ENCODE data around the gene ZNF581. TPM values are rescaled to one million over a fixed set of nuclear protein-coding genes. Genes with fewer than 3 reads are reported as not detected.

The ZNF581 gene
- total RNA-seq, 1 experiment from 2014 or later = 39.0 TPM

DNA sequence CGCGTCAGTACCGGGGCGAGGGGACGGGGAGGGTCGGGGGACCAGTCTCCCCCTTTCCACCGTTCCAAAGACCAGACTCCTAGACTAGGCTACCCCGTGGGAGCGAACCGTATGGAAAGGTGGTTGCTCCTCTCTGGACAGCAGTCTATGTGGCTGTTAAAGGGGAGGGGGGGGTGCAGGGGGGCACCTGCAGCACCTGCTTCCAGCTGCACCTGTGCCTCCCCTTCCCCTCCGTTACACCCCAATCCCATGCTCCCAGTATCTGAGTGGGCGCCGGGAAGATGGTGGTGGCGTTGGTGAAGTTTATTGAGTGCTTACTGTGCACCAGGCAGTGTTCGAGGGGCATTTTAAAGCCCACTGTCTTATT is 42.8 kb upstream of the ZNF581 start:
- Histone ChIP-seq H3K36me3 (ENCODE audit: control insufficient read depth, insufficient read depth, low read length) (no peaks in the 10 kb centered on the region; the same call in 1 of the 2 replicates), H3K9me3 (ENCODE audit: control insufficient read depth, insufficient read depth, low read depth, low read length) (no peaks in the 10 kb centered on the region), H3K4me1 (ENCODE audit: control insufficient read depth, insufficient read depth, low read length) (peaks cover 14% of the 10 kb centered on the region), H3K27ac (ENCODE audit: low read length) (peak overlapping the region; percentile 81), H3K27me3 (ENCODE audit: control insufficient read depth, insufficient read depth, low read length) (no peaks in the 10 kb centered on the region), H3K4me3 (ENCODE audit: low read depth in 2 of 2, low read length in 2 of 2) (peak overlapping the region; percentile 64 to 79)
- TF ChIP-seq, protein P1, sequence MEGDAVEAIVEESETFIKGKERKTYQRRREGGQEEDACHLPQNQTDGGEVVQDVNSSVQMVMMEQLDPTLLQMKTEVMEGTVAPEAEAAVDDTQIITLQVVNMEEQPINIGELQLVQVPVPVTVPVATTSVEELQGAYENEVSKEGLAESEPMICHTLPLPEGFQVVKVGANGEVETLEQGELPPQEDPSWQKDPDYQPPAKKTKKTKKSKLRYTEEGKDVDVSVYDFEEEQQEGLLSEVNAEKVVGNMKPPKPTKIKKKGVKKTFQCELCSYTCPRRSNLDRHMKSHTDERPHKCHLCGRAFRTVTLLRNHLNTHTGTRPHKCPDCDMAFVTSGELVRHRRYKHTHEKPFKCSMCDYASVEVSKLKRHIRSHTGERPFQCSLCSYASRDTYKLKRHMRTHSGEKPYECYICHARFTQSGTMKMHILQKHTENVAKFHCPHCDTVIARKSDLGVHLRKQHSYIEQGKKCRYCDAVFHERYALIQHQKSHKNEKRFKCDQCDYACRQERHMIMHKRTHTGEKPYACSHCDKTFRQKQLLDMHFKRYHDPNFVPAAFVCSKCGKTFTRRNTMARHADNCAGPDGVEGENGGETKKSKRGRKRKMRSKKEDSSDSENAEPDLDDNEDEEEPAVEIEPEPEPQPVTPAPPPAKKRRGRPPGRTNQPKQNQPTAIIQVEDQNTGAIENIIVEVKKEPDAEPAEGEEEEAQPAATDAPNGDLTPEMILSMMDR (IDR thresholded peaks at IDR 0.05) = no peak
- TF ChIP-seq SIN3A (IDR thresholded peaks at IDR 0.05; ENCODE audit: borderline replicate concordance, insufficient read depth, low read depth, low read length) (no peak), POLR2AphosphoS5 (IDR thresholded peaks at IDR 0.05; ENCODE audit: low read depth, low read length) (no peak), TCF7L2 (IDR thresholded peaks at IDR 0.05; ENCODE audit: low read depth, low read length) (no peak)
- TF ChIP-seq, protein P2, sequence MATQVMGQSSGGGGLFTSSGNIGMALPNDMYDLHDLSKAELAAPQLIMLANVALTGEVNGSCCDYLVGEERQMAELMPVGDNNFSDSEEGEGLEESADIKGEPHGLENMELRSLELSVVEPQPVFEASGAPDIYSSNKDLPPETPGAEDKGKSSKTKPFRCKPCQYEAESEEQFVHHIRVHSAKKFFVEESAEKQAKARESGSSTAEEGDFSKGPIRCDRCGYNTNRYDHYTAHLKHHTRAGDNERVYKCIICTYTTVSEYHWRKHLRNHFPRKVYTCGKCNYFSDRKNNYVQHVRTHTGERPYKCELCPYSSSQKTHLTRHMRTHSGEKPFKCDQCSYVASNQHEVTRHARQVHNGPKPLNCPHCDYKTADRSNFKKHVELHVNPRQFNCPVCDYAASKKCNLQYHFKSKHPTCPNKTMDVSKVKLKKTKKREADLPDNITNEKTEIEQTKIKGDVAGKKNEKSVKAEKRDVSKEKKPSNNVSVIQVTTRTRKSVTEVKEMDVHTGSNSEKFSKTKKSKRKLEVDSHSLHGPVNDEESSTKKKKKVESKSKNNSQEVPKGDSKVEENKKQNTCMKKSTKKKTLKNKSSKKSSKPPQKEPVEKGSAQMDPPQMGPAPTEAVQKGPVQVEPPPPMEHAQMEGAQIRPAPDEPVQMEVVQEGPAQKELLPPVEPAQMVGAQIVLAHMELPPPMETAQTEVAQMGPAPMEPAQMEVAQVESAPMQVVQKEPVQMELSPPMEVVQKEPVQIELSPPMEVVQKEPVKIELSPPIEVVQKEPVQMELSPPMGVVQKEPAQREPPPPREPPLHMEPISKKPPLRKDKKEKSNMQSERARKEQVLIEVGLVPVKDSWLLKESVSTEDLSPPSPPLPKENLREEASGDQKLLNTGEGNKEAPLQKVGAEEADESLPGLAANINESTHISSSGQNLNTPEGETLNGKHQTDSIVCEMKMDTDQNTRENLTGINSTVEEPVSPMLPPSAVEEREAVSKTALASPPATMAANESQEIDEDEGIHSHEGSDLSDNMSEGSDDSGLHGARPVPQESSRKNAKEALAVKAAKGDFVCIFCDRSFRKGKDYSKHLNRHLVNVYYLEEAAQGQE (IDR thresholded peaks at IDR 0.05; ENCODE audit: insufficient read depth in 1 of 2, low read depth in 2 of 2, low read length in 1 of 2) = no peak
- POLR2A ChIA-PET = no interaction called here
- no peak for ATAC-seq
- no peak for DNase-seq (ENCODE audit: low read depth, low spot score)
- intact Hi-C loops (cut with micrococcal nuclease; ENCODE audit: unreplicated experiment) (no loop called here), in situ Hi-C loops (cut with HindIII; ENCODE audit: low pct_unique_long_range_greater_than_20kb, low sequenced_read_pairs) (no loop called here)
- CTCF ChIA-PET = no interaction called here
- BruUV-seq (replicated peaks) = no TSS peak

DNA sequence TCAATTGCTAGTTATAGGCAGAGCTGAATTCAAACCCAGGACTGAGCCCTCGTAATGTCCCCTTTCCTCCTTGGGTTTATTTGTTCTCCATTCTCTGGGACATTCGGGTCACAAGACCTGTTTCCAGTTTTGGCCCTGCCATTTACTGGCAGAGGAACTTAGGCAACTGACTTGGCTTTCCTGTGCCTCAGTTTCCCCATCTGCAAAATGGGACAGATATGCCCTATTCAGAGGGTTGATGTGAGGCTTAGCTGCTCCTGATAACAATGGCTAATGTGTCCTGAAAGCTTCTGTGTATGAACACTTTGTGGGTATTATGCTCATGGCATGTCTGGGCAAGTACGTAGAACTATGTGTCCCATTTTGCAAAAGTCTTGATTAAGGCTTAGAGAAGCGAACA is 42.4 kb upstream of the ZNF581 start:
- ChIA-PET CTCF (no interaction called here), POLR2A (no interaction called here)
- H3K4me3 ChIP-seq (ENCODE audit: low read depth in 2 of 2, low read length in 2 of 2) = peak overlapping the region; percentile 64 to 79
- H3K9me3 ChIP-seq (ENCODE audit: control insufficient read depth, insufficient read depth, low read depth, low read length) = no peaks in the 10 kb centered on the region
- H3K4me1 ChIP-seq (ENCODE audit: control insufficient read depth, insufficient read depth, low read length) = peaks cover 14% of the 10 kb centered on the region
- ATAC-seq (no peak), DNase-seq (ENCODE audit: low read depth, low spot score) (no peak)
- in situ Hi-C loops (cut with HindIII; ENCODE audit: low pct_unique_long_range_greater_than_20kb, low sequenced_read_pairs) = no loop called here
- H3K36me3 ChIP-seq (ENCODE audit: control insufficient read depth, insufficient read depth, low read length) = no peaks in the 10 kb centered on the region; the same call in 1 of the 2 replicates
- H3K27me3 ChIP-seq (ENCODE audit: control insufficient read depth, insufficient read depth, low read length) = no peaks in the 10 kb centered on the region
- TF ChIP-seq POLR2AphosphoS5 (IDR thresholded peaks at IDR 0.05; ENCODE audit: low read depth, low read length) (no peak), TCF7L2 (IDR thresholded peaks at IDR 0.05; ENCODE audit: low read depth, low read length) (no peak), SIN3A (IDR thresholded peaks at IDR 0.05; ENCODE audit: borderline replicate concordance, insufficient read depth, low read depth, low read length) (no peak)
- TF ChIP-seq, protein P1 (IDR thresholded peaks at IDR 0.05) = no peak
- TF ChIP-seq, protein P2 (IDR thresholded peaks at IDR 0.05; ENCODE audit: insufficient read depth in 1 of 2, low read depth in 2 of 2, low read length in 1 of 2) = no peak
- intact Hi-C loops (cut with micrococcal nuclease; ENCODE audit: unreplicated experiment) = no loop called here
- BruUV-seq (replicated peaks) = TSS peak; percentile 63
- peak overlapping the region; percentile 81 for H3K27ac ChIP-seq (ENCODE audit: low read length)
